SKM-1 (cell line): Measurements from ENCODE around the gene DSCAM.
A peak's percentile ranks its signal among the peaks of the same experiment; 100 is the strongest.

Experiments used
- DNase-seq: peaks from one replicate; lab custom pipeline; 2025; ENCODE audit not compliant: unreplicated experiment; lab: John Stamatoyannopoulos, UW

DSCAM gene

GRCh38 chr21:40146216-40146837 lies 700.6 kb downstream of the DSCAM start:
- no peak for DNase-seq

GRCh38 chr21:40143822-40144525 lies 703.0 kb downstream of the DSCAM start:
- peak; percentile 50 for DNase-seq

- DNase-seq, result no peak
Observed at GRCh38 chr21:40141621-40142020, 705.3 kb downstream of the DSCAM start.

GRCh38 chr21:40140675-40141074 lies 706.3 kb downstream of the DSCAM start:
- no peak for DNase-seq

DNA sequence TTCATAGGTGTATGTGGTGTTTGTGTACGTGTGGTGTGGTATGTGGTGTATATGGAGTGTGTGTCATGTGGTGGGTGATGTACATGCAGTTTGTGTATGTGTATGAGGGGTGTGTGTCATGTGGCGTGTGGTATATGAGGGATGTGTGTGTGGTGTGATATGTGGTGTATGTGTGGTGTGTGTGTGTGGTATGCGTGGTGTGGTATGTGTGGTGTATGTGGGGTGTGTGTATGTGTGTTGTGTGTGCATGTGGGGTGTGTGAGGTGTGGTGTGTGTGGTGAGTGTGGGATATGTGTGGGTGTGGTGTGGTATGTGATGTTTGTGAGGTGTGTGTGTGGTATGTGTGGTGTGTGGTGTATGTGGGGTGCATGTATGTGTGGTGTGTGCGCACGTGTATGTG lies 707.3 kb downstream of the DSCAM start:
- DNase-seq, result no peak

GRCh38 chr21:40136571-40136970 lies 710.4 kb downstream of the DSCAM start:
- no peak for DNase-seq

DNA sequence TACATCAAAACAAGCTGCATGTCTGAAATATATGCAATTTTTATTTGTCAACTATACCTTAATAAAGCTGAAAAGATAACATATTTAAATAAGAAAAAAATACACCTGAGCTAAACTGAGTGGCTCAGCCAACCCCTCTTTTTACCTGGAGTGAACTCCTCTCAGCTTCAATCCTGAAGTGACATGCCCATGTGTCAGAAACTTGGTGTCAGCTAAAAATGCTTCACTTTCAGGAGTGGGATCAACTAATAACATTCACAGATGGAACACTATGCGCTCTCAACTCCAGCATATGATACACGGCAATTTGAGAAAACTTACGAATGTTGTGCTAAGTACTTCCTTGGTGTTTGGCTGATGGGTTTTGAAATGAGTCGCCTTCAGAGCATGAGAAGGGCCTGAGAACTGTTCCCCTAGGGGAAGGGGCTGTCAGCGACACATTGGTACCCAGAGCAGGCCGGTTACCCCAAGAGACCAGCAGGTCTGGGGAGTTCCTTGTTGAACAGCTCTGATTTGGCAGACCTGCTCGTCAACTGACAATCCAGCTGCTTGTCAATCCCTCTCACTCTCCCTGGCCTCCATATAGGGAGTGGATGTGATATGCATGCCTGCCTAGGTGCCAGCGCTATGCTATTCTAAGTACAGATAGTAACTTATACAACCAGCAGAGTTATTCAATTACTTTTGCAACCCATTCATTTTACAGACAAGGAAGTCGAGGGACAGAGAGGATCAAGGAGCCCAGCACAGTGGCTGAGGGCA lies 712.0 kb downstream of the DSCAM start:
- DNase-seq, result no peak

DNA sequence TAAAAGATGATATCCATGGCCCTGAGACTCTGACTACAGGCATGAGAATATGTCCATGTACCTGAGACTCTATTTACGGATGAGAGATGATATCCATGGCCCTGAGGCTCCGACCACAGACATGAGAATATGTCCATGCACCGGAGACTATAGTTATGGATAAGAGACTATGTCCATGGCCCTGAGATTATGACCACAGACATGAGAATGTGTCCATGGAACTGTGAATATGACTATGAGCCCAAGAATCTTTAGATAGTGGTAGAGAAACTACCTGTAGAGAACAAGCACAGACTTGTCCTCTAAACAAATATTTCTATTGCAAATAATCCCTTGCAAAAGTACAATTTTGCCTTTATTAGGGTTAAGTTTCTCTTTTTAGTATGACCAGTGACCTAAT lies 716.5 kb downstream of the DSCAM start:
- no peak for DNase-seq

- no peak for DNase-seq
Observed at GRCh38 chr21:40129809-40130208, 717.1 kb downstream of the DSCAM start.

DNA sequence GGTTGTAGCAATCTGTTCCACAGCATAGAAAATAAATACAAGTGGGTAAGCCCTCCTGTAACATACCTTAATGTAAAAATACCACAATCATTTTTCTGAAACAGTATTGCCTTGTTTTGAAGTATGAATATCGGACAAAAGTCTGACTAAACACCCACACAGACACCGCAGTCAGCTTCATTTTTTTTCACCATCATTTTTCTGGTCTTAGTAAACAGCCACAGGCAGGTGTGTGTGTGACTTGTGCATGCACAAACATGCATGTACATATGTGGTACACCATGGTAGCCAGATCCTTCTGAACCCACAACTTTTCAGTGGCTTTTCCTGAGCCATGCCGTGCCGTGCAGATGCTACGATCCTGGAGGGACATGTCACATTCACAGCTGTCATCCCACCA lies 718.1 kb downstream of the DSCAM start:
- DNase-seq, result no peak

- DNase-seq, result no peak
Observed at GRCh38 chr21:40120940-40121575, 725.9 kb downstream of the DSCAM start.

- DNase-seq, result no peak
Observed at GRCh38 chr21:40118527-40118926, 728.4 kb downstream of the DSCAM start.

DNA sequence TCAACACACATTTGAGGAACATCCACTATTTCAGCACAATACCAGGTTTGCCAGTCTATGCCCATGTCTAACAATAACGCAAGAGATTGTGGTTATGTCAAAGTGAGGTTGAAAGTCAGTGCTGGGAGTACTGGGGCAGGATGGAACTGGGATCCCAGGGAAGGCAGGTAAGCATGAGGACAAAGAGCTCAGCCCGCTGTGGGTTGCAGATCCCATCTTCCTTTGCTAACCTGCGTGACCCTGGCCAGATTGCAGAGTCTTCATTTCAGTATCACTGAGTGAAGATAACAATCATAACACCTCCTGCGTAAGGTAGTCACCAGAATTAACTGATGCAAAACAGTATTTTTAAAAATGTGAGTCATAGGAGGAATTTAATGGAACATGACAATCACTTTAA lies 729.7 kb downstream of the DSCAM start:
- DNase-seq, result no peak

- DNase-seq, result no peak
Observed at GRCh38 chr21:40115775-40116174, 731.2 kb downstream of the DSCAM start.

GRCh38 chr21:40102682-40103081 lies 744.3 kb downstream of the DSCAM start:
- DNase-seq, result no peak

DNA sequence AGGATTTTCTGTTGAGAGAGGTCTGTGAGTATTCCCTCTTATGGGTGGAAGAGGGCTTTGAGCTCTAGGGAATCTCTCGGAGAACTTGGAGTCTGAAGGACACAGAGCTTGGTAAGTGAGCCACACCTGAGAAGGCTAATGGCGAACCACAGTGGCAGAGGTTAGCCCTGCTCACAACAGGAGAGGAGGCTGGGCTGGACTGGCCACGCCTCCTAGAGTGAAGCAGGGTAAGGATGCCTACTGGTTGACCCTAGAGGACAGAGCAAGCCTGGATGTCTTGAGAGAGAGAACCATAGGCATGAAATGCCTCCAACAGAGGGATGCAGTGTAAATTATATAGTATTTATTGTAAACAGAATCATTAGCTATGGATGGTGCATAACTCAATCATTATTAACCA lies 747.1 kb downstream of the DSCAM start:
- DNase-seq, result no peak

GRCh38 chr21:40095477-40095876 lies 751.5 kb downstream of the DSCAM start:
- no peak for DNase-seq

- DNase-seq, result no peak
Observed at GRCh38 chr21:40080385-40080784, 766.6 kb downstream of the DSCAM start.

DNA sequence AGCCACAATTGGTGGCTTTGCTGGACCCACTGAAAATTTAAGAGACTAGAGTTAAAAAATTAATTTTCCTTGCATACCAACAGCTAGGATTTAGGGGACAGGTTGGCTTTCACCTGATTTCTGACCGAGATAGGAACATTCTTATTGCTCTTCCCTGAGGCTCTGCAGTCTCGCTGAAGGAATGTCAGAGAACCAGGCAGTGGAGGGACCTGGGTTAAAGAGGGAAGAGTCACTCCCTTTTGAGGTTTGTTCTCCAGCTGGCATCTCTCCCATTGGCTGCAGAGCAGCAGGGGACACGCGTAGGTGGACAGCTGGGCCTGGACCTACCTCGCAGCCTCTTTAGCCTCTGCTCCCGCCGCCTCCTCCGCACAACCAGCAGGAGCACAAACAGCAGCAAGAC lies 772.2 kb downstream of the DSCAM start:
- DNase-seq, result no peak

DNA sequence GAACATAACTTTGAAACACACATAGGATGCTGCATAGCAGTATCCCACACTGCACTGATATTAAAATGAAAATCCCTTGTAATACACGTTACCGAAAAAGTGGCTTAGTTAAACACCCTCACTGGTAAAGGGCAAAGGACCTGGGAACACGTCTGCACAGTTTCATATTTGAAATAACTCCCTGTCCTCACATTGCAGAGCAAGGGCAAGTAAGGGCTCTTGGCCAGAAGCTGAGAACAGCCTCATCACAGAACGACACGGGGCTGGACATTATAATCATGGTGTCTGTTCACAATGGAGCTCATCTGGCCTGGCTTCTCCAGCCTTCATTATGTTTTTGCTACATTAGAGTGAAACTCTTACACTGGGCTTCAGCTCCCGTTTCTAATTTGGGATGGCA lies 772.8 kb downstream of the DSCAM start:
- no peak for DNase-seq

GRCh38 chr21:40073642-40074041 lies 773.3 kb downstream of the DSCAM start:
- no peak for DNase-seq

- DNase-seq, result no peak
Observed at GRCh38 chr21:40070871-40071270, 776.1 kb downstream of the DSCAM start.
